H1 (cell line): ENCODE results near the gene RXRA. TPM values are rescaled to one million over a fixed set of nuclear protein-coding genes. Genes with fewer than 3 reads are reported as not detected.

ENCODE experiments used
- CTCF ChIA-PET: fragments of 300-600 bp; sonication (Branson Sonifier 250); formaldehyde crosslinking; loops from one replicate; lab custom pipeline; 2021; ENCODE audit not compliant: partially characterized antibody; lab: Charles Lee
- POLR2A ChIA-PET: fragments of 300-600 bp; sonication (Branson Sonifier 250); formaldehyde crosslinking; loops from one replicate; lab custom pipeline; 2021; ENCODE audit warnings: inconsistent platforms; ENCODE audit not compliant: partially characterized antibody; lab: Charles Lee
- DNase-seq, 2 experiments: peaks; one replicate each; pipeline versions ENCODE4 v3.0.0 to v3.0.0-alpha.2; 2010 to 2022; ENCODE audit warnings: low spot score in 2 of 2, low read depth in 1 of 2, mixed read lengths in 1 of 2
- FAIRE-seq: peaks from 2 replicates; lab custom pipeline; 2011; peaks lifted over from hg19 to GRCh38; lab: Jason Lieb, UNC
- H2AFZ ChIP-seq: 2 replicates; pipeline ENCODE4 v1.8.1; 2012; ENCODE audit warnings: low read length, inconsistent platforms
- H2AK5ac ChIP-seq: 2 replicates; pipeline ENCODE4 v1.6.1; 2013; ENCODE audit warnings: low read depth, low read length
- H2BK120ac ChIP-seq: replicated peaks from 2 replicates; pipeline ENCODE3; 2013; ENCODE audit warnings: low read depth, low read length, inconsistent platforms
- H2BK12ac ChIP-seq: 2 replicates; pipeline ENCODE4 v1.6.1; 2013; ENCODE audit warnings: low read depth, low read length
- H2BK15ac ChIP-seq: 2 replicates; pipeline ENCODE4 v1.6.1; 2013; ENCODE audit warnings: low read length
- H2BK20ac ChIP-seq: 2 replicates; pipeline ENCODE4 v1.6.1; 2013; ENCODE audit warnings: low read length
- H2BK5ac ChIP-seq: 2 replicates; pipeline ENCODE4 v1.6.1; 2013; ENCODE audit warnings: low read depth, low read length
- H3K14ac ChIP-seq: 2 replicates; pipeline ENCODE4 v1.6.1; 2013; ENCODE audit warnings: inconsistent platforms; ENCODE audit not compliant: insufficient read length
- H3K18ac ChIP-seq: 2 replicates; pipeline ENCODE4 v1.6.1; 2013; ENCODE audit warnings: low read length; ENCODE audit errors: extremely low read depth
- H3K23ac ChIP-seq: 2 replicates; pipeline ENCODE4 v1.6.1; 2013; ENCODE audit warnings: inconsistent platforms; ENCODE audit not compliant: insufficient read length
- H3K23me2 ChIP-seq: 2 replicates; pipeline ENCODE4 v1.6.1; 2013; ENCODE audit warnings: low read depth, low read length
- H3K27ac ChIP-seq: 2 replicates; pipeline ENCODE4 v1.6.1; 2011; ENCODE audit warnings: low read depth, low read length, inconsistent platforms
- H3K27me3 ChIP-seq, 4 experiments: replicated peaks in 1 of 4; 1 replicate in 1 of 4; 2 replicates in 3 of 4; pipeline versions ENCODE4 v1.6.1 to v1.8.1; 2011 to 2013; ENCODE audit warnings: low read length in 3 of 4, mild to moderate bottlenecking in 3 of 4, inconsistent platforms in 2 of 4, mixed read lengths in 2 of 4, moderate library complexity in 1 of 4; ENCODE audit not compliant: control insufficient read depth in 3 of 4, insufficient read depth in 3 of 4; ENCODE audit errors: extremely low read depth in 1 of 4
- H3K36me3 ChIP-seq, 4 experiments: 2 replicates each; pipeline versions ENCODE4 v1.6.1 to v1.8.1; 2011 to 2013; ENCODE audit warnings: mild to moderate bottlenecking in 4 of 4, low read length in 3 of 4, moderate library complexity in 2 of 4, control low read depth in 1 of 4, inconsistent platforms in 1 of 4; ENCODE audit not compliant: insufficient read depth in 4 of 4, control insufficient read depth in 2 of 4
- H3K4ac ChIP-seq: replicated peaks from 2 replicates; pipeline ENCODE3; 2013; ENCODE audit warnings: low read length, low read depth, mixed read lengths, inconsistent platforms; ENCODE audit not compliant: insufficient read length
- H3K4me1 ChIP-seq, 4 experiments: replicated peaks in 1 of 4; 1 replicate in 1 of 4; 2 replicates in 3 of 4; pipeline versions ENCODE4 v1.6.1 to v1.8.1; 2011 to 2013; ENCODE audit warnings: low read length in 3 of 4, inconsistent platforms in 2 of 4, mixed read lengths in 1 of 4; ENCODE audit not compliant: insufficient read depth in 4 of 4, control insufficient read depth in 3 of 4
- H3K4me2 ChIP-seq, 2 experiments: 2 replicates each; pipeline versions ENCODE4 v1.6.1 to v1.8.1; 2011 to 2013; ENCODE audit warnings: low read depth in 2 of 2, low read length in 2 of 2, control low read depth in 1 of 2, inconsistent platforms in 1 of 2, mild to moderate bottlenecking in 1 of 2; ENCODE audit not compliant: insufficient read depth in 1 of 2
- H3K4me3 ChIP-seq, 4 experiments: fragments of 200-600, 300-600 bp in 1 of 4; sonication (generic), shearing (Covaris generic), sonication (Bioruptor Twin) in 1 of 4; 2 replicates each; pipeline versions ENCODE4 v1.5.1 to v1.8.1; 2011 to 2016; ENCODE audit warnings: low read length in 4 of 4, low read depth in 3 of 4, control low read depth in 2 of 4, inconsistent platforms in 2 of 4, mild to moderate bottlenecking in 2 of 4, mixed read lengths in 1 of 4, moderate library complexity in 1 of 4; ENCODE audit not compliant: insufficient read depth in 2 of 4; ENCODE audit errors: extremely low read depth in 1 of 4
- H3K56ac ChIP-seq: replicated peaks from 2 replicates; pipeline ENCODE3; 2013; ENCODE audit warnings: low read depth, mild to moderate bottlenecking, mixed read lengths, low read length, inconsistent platforms; ENCODE audit not compliant: insufficient read length
- H3K79me1 ChIP-seq: 2 replicates; pipeline ENCODE4 v1.6.1; 2013; ENCODE audit warnings: low read depth, low read length, control low read depth
- H3K79me2 ChIP-seq, 2 experiments: 2 replicates each; pipeline versions ENCODE4 v1.6.1 to v1.8.1; 2012 to 2013; ENCODE audit warnings: low read length in 2 of 2, mild to moderate bottlenecking in 2 of 2, inconsistent platforms in 1 of 2; ENCODE audit not compliant: insufficient read depth in 2 of 2, control insufficient read depth in 1 of 2
- H3K9ac ChIP-seq, 4 experiments: replicated peaks in 1 of 4; 1 replicate in 1 of 4; 2 replicates in 3 of 4; pipeline versions ENCODE4 v1.6.1 to v1.8.1; 2011 to 2013; ENCODE audit warnings: low read depth in 3 of 4, low read length in 3 of 4, control low read depth in 2 of 4, mild to moderate bottlenecking in 2 of 4, moderate library complexity in 2 of 4, inconsistent platforms in 1 of 4; ENCODE audit errors: extremely low read depth in 1 of 4
- H3K9me3 ChIP-seq, 2 experiments: 2 replicates each; pipeline versions ENCODE4 v1.6.1 to v1.8.1; 2012 to 2013; ENCODE audit warnings: mild to moderate bottlenecking in 2 of 2, moderate library complexity in 2 of 2, control low read depth in 1 of 2, inconsistent platforms in 1 of 2, low read depth in 1 of 2, low read length in 1 of 2, mixed read lengths in 1 of 2; ENCODE audit not compliant: insufficient read depth in 2 of 2
- H4K20me1 ChIP-seq, 2 experiments: replicated peaks in 1 of 2; 2 replicates each; pipeline versions ENCODE3 to v1.8.1; 2011 to 2013; ENCODE audit warnings: inconsistent platforms in 2 of 2, low read length in 2 of 2, mild to moderate bottlenecking in 1 of 2; ENCODE audit not compliant: insufficient read depth in 2 of 2, control insufficient read depth in 1 of 2
- H4K5ac ChIP-seq: 2 replicates; pipeline ENCODE4 v1.6.1; 2013; ENCODE audit warnings: low read length, low read depth, mixed read lengths, inconsistent platforms; ENCODE audit not compliant: insufficient read length
- H4K8ac ChIP-seq: 2 replicates; pipeline ENCODE4 v1.8.0; 2013; ENCODE audit warnings: mild to moderate bottlenecking, moderate library complexity, low read length, inconsistent platforms; ENCODE audit not compliant: insufficient read depth; ENCODE audit errors: extremely low read depth
- H4K91ac ChIP-seq: replicated peaks from 2 replicates; pipeline ENCODE3; 2013; ENCODE audit warnings: low read length, mixed read lengths, inconsistent platforms; ENCODE audit not compliant: insufficient read length
- ASH2L ChIP-seq: fragments of 200-600, 300-600 bp; sonication (generic); IDR thresholded peaks from one replicate; pipeline ENCODE4 v1.7.1; 2017; ENCODE audit warnings: low read length
- ATF2 ChIP-seq: IDR thresholded peaks from 2 replicates; pipeline ENCODE4 v1.6.1; 2012; ENCODE audit warnings: low read length, inconsistent platforms
- GABPA ChIP-seq: IDR thresholded peaks from 2 replicates; pipeline ENCODE4 v1.6.1; 2011; ENCODE audit warnings: mild to moderate bottlenecking, low read length, moderate library complexity, borderline replicate concordance; ENCODE audit not compliant: insufficient read depth
- JUN ChIP-seq: IDR thresholded peaks from 2 replicates; pipeline ENCODE4 v1.6.1; 2011; ENCODE audit warnings: low read depth, mild to moderate bottlenecking, improper control_type of control experiment, low read length
- KDM5A ChIP-seq: fragments of 200-600 bp; IDR thresholded peaks from 2 replicates; pipeline ENCODE4 v1.7.1; 2012; ENCODE audit warnings: mild to moderate bottlenecking, low read length, inconsistent platforms, mixed read lengths
- NRF1 ChIP-seq: IDR thresholded peaks from 2 replicates; pipeline ENCODE4 v1.6.1; 2011; ENCODE audit warnings: mild to moderate bottlenecking, low read depth, low read length, improper control_type of control experiment
- POLR2A ChIP-seq, 2 experiments: IDR thresholded peaks; 1 replicate in 1 of 2; 2 replicates in 1 of 2; pipeline ENCODE4 v1.6.1; 2011; ENCODE audit warnings: low read depth in 2 of 2, low read length in 2 of 2, mild to moderate bottlenecking in 2 of 2; ENCODE audit errors: control extremely low read depth in 1 of 2
- RBBP5 ChIP-seq: IDR thresholded peaks from 2 replicates; pipeline ENCODE4 v1.7.1; 2012; ENCODE audit warnings: low read depth, mild to moderate bottlenecking, inconsistent platforms, low read length, moderate library complexity, borderline replicate concordance
- RXRA ChIP-seq: IDR thresholded peaks from 2 replicates; pipeline ENCODE4 v1.6.1; 2011; ENCODE audit warnings: low read depth, mild to moderate bottlenecking, low read length, moderate library complexity; ENCODE audit not compliant: insufficient read depth
- SIRT6 ChIP-seq: IDR thresholded peaks from one replicate; pipeline ENCODE4 v1.7.1; 2012; ENCODE audit warnings: low read length, inconsistent platforms
- SIX5 ChIP-seq: IDR thresholded peaks from 2 replicates; pipeline ENCODE4 v1.6.1; 2011; ENCODE audit warnings: mild to moderate bottlenecking, low read depth, low read length
- TAF1 ChIP-seq: IDR thresholded peaks from 2 replicates; pipeline ENCODE4 v1.6.1; 2011; ENCODE audit warnings: mild to moderate bottlenecking, low read depth, low read length
- WGBS, 2 experiments: shearing (Covaris generic) in 1 of 2; methylation state at CpG; one replicate each; pipeline versions ENCODE4 v1.1.6 to v1.1.7; 2013 to 2015; ENCODE audit warnings: low lambda C conversion rate in 2 of 2, mixed read lengths in 2 of 2, inconsistent platforms in 1 of 2, low coverage in 1 of 2, missing lambda C conversion rate in 1 of 2; ENCODE audit not compliant: insufficient replicate concordance in 2 of 2, insufficient coverage in 1 of 2, insufficient read length in 1 of 2; ENCODE audit errors: extremely low coverage in 1 of 2, missing lambda C conversion rate in 1 of 2; 5-methylcytosine and 5-hydroxymethylcytosine counted together
- polyA plus RNA-seq, 7 experiments: library from polyadenylated mRNA; depleted of rRNA in 3 of 7; stranded (reverse) in 5 of 7; unstranded in 2 of 7; fragments of >200 nt in 5 of 7; fragments of 200-250 nt in 2 of 7; gene quantifications; 1 replicate in 5 of 7; 2 replicates in 1 of 7; 4 replicates in 1 of 7; pipeline versions ENCODE4 v1.2.1 to v1.2.3, GENCODE V29; 2011 to 2013; ENCODE audit warnings: missing spikeins in 2 of 7, mixed read lengths in 2 of 7
- total RNA-seq: library from RNA; stranded (reverse); fragmentation: NEBNext Ultra II Directional; extraction: Animal tissue kit (Norgen Biotek cat#: 25700); gene quantifications from 2 replicates; pipeline ENCODE4 v1.2.1, GENCODE V29; 2021

Gene RXRA
- total and polyA plus RNA-seq, 2 of the 8 experiments (the other 6 are each of a cell fraction or from before 2014, with no cell fraction given) = 9.8 to 29.4 TPM

DNA sequence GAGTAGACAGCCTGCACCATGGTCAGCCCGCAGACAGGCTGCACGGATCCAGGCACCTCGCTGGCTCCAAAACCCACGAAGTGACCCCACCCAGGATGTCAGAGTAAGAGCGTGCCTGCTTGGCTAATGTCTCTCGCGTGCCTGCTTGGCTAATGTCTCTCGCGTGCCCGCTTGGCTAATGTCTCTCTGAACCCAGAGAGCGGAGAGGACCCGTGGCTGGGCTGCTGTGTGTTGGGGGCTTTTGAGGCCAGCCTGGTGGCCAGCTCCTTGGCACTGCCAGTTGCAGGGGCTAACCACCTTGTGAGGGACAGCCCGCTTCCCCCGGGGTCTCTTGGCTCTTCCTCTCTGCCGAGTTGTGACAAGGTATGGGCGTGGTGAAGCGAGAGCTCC, 8.9 kb upstream of the RXRA start:
- peaks cover 0 to 15% (median 10%) of the 10 kb centered on the region in 4 experiments; a peak in 6 of 7 replicates for H3K4me1 ChIP-seq
- H4K91ac ChIP-seq = no peak overlapping the region
- no peak overlapping the region for H3K18ac ChIP-seq
- no peak overlapping the region for H4K8ac ChIP-seq
- H3K14ac ChIP-seq = no peak overlapping the region
- H2BK120ac ChIP-seq = no peak overlapping the region
- H3K4ac ChIP-seq = no peak overlapping the region
- CTCF ChIA-PET = interaction anchor here (0.9 to 1.6 kb wide), 3 partner anchors 22 to 147 kb away, joined by 3 to 4 read pairs (median 4); no protein-coding TSS in a partner anchor
- H3K9ac ChIP-seq = no peak overlapping the region
- H3K4me2 ChIP-seq = no peak overlapping the region
- no peak overlapping the region for H2BK20ac ChIP-seq
- TF ChIP-seq ATF2 = no peak
- TF ChIP-seq POLR2A (IDR thresholded peaks at IDR 0.05; ENCODE audit: control extremely low read depth in 1 of 2, low read depth in 2 of 2, low read length in 2 of 2) = no peak
- no peak for TF ChIP-seq JUN
- no peak for TF ChIP-seq SIRT6
- no peak for TF ChIP-seq SIX5
- no peak for TF ChIP-seq RXRA
- no peak for TF ChIP-seq TAF1
- TF ChIP-seq KDM5A = no peak
- no peak for TF ChIP-seq NRF1
- no peak for TF ChIP-seq GABPA
- TF ChIP-seq ASH2L = no peak
- TF ChIP-seq RBBP5 = no peak
- H3K36me3 ChIP-seq = no peaks in the 10 kb centered on the region
- H3K79me1 ChIP-seq = no peaks in the 10 kb centered on the region
- H3K79me2 ChIP-seq = no peaks in the 10 kb centered on the region
- H2BK15ac ChIP-seq = no peak overlapping the region
- no peaks in the 10 kb centered on the region for H3K23me2 ChIP-seq
- no peak overlapping the region for H2AFZ ChIP-seq
- FAIRE-seq (no peak), DNase-seq (no peak)
- H3K9me3 ChIP-seq = no peaks in the 10 kb centered on the region
- no peak overlapping the region for H2AK5ac ChIP-seq
- no peak overlapping the region for H4K5ac ChIP-seq
- 93% methylated on average over 15 of the region's 17 CpGs; no CpG with 5 or more reads in 1 of the 2 experiments for WGBS, 2 experiments
- H4K20me1 ChIP-seq = peaks cover 0 to 2% of the 10 kb centered on the region in 2 experiments
- H3K23ac ChIP-seq = no peak overlapping the region
- POLR2A ChIA-PET = interaction anchor here (0.8 kb wide), 1 partner anchor 182 kb away, joined by 3 read pairs; the partner anchor contains the start of gene WDR5
- no peak overlapping the region for H2BK5ac ChIP-seq
- H3K4me3 ChIP-seq = no peak overlapping the region
- no peak overlapping the region for H3K27ac ChIP-seq
- H3K56ac ChIP-seq = no peak overlapping the region
- H2BK12ac ChIP-seq = no peak overlapping the region
- H3K27me3 ChIP-seq = no peaks in the 10 kb centered on the region; a peak in 1 of 7 replicates
